ENCODE results near the gene NUDT4B.
"Not testable (repeated sequence)": the region's sequence is repeated elsewhere in the genome, so short reads cannot be mapped to it uniquely, and the experiment has no call there.

Gene NUDT4B

GRCh38 chr1:148748563-148749334 lies at the start of gene NUDT4B:
Gene NUDT4B (plus strand): TSS chr1:148748774. CDS start chr1:148748953, 179 bp downstream.
- DNase-seq (ENCODE audit: low read depth in 2 of 2), result not testable (repeated sequence)

- not testable (repeated sequence) for DNase-seq (ENCODE audit: low read depth in 2 of 2)
These were observed 49.2 kb upstream of the NUDT4B start for GRCh38 chr1:148699357-148699756.

- DNase-seq (ENCODE audit: low read depth in 2 of 2), result not testable (repeated sequence)
These were observed 46.3 kb upstream of the NUDT4B start for GRCh38 chr1:148702242-148702641.

- not testable (repeated sequence) for DNase-seq (ENCODE audit: low read depth in 2 of 2)
These were observed 44.5 kb upstream of the NUDT4B start for GRCh38 chr1:148703973-148704591.

- DNase-seq (ENCODE audit: low read depth in 2 of 2), result not testable (repeated sequence)
These were observed 43.1 kb upstream of the NUDT4B start for GRCh38 chr1:148705316-148705948.

GRCh38 chr1:148708779-148709333 lies 39.7 kb upstream of the NUDT4B start:
- not testable (repeated sequence) for DNase-seq (ENCODE audit: low read depth in 2 of 2)

GRCh38 chr1:148710772-148711523 lies 37.6 kb upstream of the NUDT4B start:
- not testable (repeated sequence) for DNase-seq (ENCODE audit: low read depth in 2 of 2)

- DNase-seq (ENCODE audit: low read depth in 2 of 2), result not testable (repeated sequence)
These were observed 36.2 kb upstream of the NUDT4B start for GRCh38 chr1:148712353-148712752.

- not testable (repeated sequence) for DNase-seq (ENCODE audit: low read depth in 2 of 2)
These were observed 33.1 kb upstream of the NUDT4B start for GRCh38 chr1:148715518-148715917.

- DNase-seq (ENCODE audit: low read depth in 2 of 2), result not testable (repeated sequence)
These were observed 31.5 kb upstream of the NUDT4B start for GRCh38 chr1:148716966-148717520.

- not testable (repeated sequence) for DNase-seq (ENCODE audit: low read depth in 2 of 2)
These were observed 27.7 kb upstream of the NUDT4B start for GRCh38 chr1:148720918-148721317.

GRCh38 chr1:148722758-148723157 lies 25.8 kb upstream of the NUDT4B start:
- not testable (repeated sequence) for DNase-seq (ENCODE audit: low read depth in 2 of 2)

- not testable (repeated sequence) for DNase-seq (ENCODE audit: low read depth in 2 of 2)
These were observed 25.1 kb upstream of the NUDT4B start for GRCh38 chr1:148723515-148723914.

GRCh38 chr1:148724872-148725271 lies 23.7 kb upstream of the NUDT4B start:
- not testable (repeated sequence) for DNase-seq (ENCODE audit: low read depth in 2 of 2)

- DNase-seq (ENCODE audit: low read depth in 2 of 2), result not testable (repeated sequence)
These were observed 20.7 kb upstream of the NUDT4B start for GRCh38 chr1:148727862-148728261.

- not testable (repeated sequence) for DNase-seq (ENCODE audit: low read depth in 2 of 2)
These were observed 19.4 kb upstream of the NUDT4B start for GRCh38 chr1:148729128-148729527.

GRCh38 chr1:148729541-148729940 lies 19.0 kb upstream of the NUDT4B start:
- not testable (repeated sequence) for DNase-seq (ENCODE audit: low read depth in 2 of 2)

GRCh38 chr1:148732277-148732676 lies 16.3 kb upstream of the NUDT4B start:
- not testable (repeated sequence) for DNase-seq (ENCODE audit: low read depth in 2 of 2)

GRCh38 chr1:148733585-148734310 lies 14.8 kb upstream of the NUDT4B start:
- DNase-seq (ENCODE audit: low read depth in 2 of 2), result not testable (repeated sequence)

- not testable (repeated sequence) for DNase-seq (ENCODE audit: low read depth in 2 of 2)
These were observed 14.3 kb upstream of the NUDT4B start for GRCh38 chr1:148734311-148734662.
